Mucosa of gallbladder (tissue), 1 donor: ENCODE data around the gene CRYBA4. TPM values are rescaled to one million over a fixed set of nuclear protein-coding genes. Genes with fewer than 3 reads are reported as not detected.
"Not testable (repeated sequence)": the region's sequence is repeated elsewhere in the genome, so short reads cannot be mapped to it uniquely, and the experiment has no call there.

Experiments
- DNase-seq: peaks from one replicate; pipeline ENCODE4 v3.0.0-alpha.2; 2020; ENCODE audit warnings: low spot score
- total RNA-seq: library from RNA; stranded (reverse); gene quantifications from one replicate; pipeline ENCODE4 v1.2.1, GENCODE V29; 2021
- donor health status: DM: no; HTN: no; CAD: no.

CRYBA4 gene
- total RNA-seq, 1 donor from 2014 or later = not detected

GRCh38 chr22:26597026-26597425 is 24.7 kb upstream of the CRYBA4 start:
- no peak for DNase-seq

GRCh38 chr22:26597480-26597879 is 24.3 kb upstream of the CRYBA4 start:
- DNase-seq = no peak

GRCh38 chr22:26599505-26599904 is 22.3 kb upstream of the CRYBA4 start:
- no peak for DNase-seq

GRCh38 chr22:26601726-26602125 is 20.0 kb upstream of the CRYBA4 start:
- DNase-seq = no peak

GRCh38 chr22:26602127-26602526 is 19.6 kb upstream of the CRYBA4 start:
- DNase-seq = no peak

GRCh38 chr22:26604368-26604767 is 17.4 kb upstream of the CRYBA4 start:
- DNase-seq = no peak

GRCh38 chr22:26606611-26607010 is 15.2 kb upstream of the CRYBA4 start:
- no peak for DNase-seq

- DNase-seq = no peak
Measured at GRCh38 chr22:26608129-26608528, 13.6 kb upstream of the CRYBA4 start.

- DNase-seq = no peak
Measured at GRCh38 chr22:26609287-26609686, 12.5 kb upstream of the CRYBA4 start.

GRCh38 chr22:26610072-26610958 is 11.4 kb upstream of the CRYBA4 start:
- DNase-seq = peak; percentile 42

- DNase-seq = no peak
Measured at GRCh38 chr22:26610996-26611395, 10.8 kb upstream of the CRYBA4 start.

- DNase-seq = no peak
Measured at GRCh38 chr22:26612652-26613051, 9.1 kb upstream of the CRYBA4 start.

- DNase-seq = not testable (repeated sequence)
Measured at GRCh38 chr22:26613753-26614152, 8.0 kb upstream of the CRYBA4 start.

- no peak for DNase-seq
Measured at GRCh38 chr22:26614322-26614721, 7.4 kb upstream of the CRYBA4 start.

GRCh38 chr22:26615149-26615548 is 6.6 kb upstream of the CRYBA4 start:
- DNase-seq = no peak

GRCh38 chr22:26615830-26616435 is 5.8 kb upstream of the CRYBA4 start:
- DNase-seq = no peak

GRCh38 chr22:26616650-26617049 is 5.1 kb upstream of the CRYBA4 start:
- no peak for DNase-seq

- no peak for DNase-seq
Measured at GRCh38 chr22:26617271-26618199, 4.2 kb upstream of the CRYBA4 start, which contains the start of gene CRYBB1. Gene CRYBB1 (minus strand): TSS chr22:26618027. CDS start chr22:26616319, 1,708 bp downstream.

GRCh38 chr22:26618455-26618854 is 3.3 kb upstream of the CRYBA4 start:
- DNase-seq = no peak

- no peak for DNase-seq
Measured at GRCh38 chr22:26619510-26619909, 2.3 kb upstream of the CRYBA4 start.

- DNase-seq = no peak
Measured at GRCh38 chr22:26620197-26620596, 1.6 kb upstream of the CRYBA4 start.

GRCh38 chr22:26623984-26624383 is 2.2 kb downstream of the CRYBA4 start:
- no peak for DNase-seq
